HG03432 (cell line): Measurements from ENCODE around the gene LRRC15.

Experiments
- ATAC-seq: cut with Tn5 transposase; IDR thresholded peaks from one replicate; pipeline ENCODE4 v1.9.1; 2021; ENCODE audit warnings: mild to moderate bottlenecking, moderate library complexity; ENCODE audit not compliant: unreplicated experiment

LRRC15 gene

GRCh38 chr3:194320744-194321243 lies 48.7 kb downstream of the LRRC15 start:
- no peak for ATAC-seq

DNA sequence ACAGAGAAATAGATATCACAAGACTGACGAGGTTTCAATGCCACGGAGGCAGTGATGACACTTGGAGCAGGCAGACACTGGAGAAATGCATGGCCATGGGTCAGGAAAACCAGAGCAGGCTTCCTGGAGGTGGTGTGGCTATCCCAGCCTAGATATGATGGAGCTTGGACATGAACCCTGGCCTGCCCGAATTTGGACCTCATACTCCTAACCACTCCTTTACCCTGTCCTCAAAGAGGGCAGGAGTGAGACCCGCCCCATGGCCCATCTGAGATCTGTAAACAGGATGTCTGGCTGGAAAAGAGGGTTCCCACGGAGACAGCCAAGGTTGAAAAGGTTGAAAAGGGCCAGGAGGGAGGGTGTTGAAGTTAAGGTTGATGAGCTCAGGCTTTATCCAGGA lies 49.4 kb downstream of the LRRC15 start:
- ATAC-seq = no peak

DNA sequence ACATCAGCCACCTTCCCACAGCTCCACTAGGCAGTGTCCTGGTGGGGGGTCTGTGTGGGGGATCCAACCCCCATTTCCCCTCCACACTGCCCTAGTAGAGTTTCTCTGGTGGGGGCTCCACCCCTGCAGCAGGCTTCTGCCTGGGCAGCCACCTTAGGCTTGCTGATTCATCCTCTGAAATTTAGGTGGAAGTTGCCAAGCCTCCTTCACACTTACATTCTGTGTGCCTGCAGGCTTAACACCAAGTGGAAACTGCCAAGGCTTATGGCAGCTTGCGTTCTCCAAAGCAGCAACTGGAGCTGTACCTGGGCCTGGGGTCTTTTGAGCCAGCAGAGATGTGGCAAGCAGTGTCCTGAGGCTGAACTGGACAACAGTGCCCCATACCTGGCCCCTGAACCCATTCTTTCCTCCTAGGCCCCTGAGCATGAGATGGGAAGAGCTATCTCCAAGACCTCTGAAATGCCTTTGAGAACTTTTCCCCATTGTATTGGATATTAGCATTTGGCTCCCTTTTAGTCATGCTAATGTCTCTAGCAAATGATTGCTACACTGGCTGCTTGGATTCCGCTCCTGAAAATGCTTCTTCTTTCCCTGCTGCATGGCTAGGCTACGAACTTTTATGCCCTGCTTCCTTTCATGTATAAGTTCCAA lies 50.9 kb downstream of the LRRC15 start:
- ATAC-seq = no peak

DNA sequence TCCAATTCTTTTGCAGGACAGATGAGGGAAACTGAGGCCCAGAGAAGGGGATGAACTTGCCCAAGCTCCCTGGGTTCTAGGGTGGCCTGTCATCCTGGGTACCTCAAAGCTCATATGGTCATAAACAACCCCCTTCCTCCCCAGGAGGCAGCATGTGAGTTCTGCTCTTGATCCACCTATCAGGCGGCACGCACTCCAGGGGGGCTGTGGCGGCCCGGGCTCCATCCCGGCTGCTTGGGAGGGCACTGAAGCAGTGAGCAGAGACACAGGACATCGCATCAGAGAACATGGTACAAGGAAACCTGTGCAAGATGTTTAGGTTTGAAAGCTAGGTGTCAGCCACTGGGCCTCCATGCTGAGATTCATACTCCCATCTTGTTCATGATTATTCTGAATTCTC lies 52.6 kb downstream of the LRRC15 start:
- ATAC-seq = no peak

GRCh38 chr3:194315965-194316361 lies 53.6 kb downstream of the LRRC15 start:
- peak; percentile 27 for ATAC-seq

GRCh38 chr3:194315088-194315964 lies 54.2 kb downstream of the LRRC15 start:
- peak; percentile 90 for ATAC-seq

DNA sequence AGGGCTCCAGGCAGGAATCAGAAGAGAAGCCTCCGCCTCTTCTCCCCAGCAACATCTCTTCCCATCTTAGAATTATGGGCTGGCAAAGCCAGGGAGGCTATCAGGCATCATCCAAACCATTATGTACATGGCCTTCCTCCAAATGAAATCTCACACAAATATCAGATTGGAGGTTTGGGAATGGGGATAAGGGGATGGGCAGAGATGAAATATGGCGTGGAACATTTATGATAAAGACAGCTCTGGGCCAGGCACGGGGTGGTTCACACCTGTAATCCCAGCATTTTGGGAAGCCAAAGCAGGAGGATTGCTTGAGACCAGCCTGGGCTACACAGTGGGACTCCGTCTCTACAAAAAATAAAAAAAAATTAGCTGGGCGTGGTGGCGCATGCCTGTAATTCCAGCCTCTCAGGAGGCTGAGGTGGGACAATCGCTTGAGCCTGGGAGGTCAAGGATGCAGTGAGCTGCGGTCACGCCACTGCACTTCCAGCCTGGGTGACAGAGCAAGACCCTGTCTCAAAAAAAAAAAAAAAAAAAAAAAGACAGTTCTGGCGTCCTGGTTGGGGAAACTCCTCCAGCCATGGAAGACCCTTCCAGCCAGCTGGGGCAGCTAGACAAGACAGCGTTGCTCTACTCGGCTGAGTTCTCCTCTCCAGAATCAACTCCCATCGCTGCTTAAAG lies 55.0 kb downstream of the LRRC15 start:
- ATAC-seq = no peak

DNA sequence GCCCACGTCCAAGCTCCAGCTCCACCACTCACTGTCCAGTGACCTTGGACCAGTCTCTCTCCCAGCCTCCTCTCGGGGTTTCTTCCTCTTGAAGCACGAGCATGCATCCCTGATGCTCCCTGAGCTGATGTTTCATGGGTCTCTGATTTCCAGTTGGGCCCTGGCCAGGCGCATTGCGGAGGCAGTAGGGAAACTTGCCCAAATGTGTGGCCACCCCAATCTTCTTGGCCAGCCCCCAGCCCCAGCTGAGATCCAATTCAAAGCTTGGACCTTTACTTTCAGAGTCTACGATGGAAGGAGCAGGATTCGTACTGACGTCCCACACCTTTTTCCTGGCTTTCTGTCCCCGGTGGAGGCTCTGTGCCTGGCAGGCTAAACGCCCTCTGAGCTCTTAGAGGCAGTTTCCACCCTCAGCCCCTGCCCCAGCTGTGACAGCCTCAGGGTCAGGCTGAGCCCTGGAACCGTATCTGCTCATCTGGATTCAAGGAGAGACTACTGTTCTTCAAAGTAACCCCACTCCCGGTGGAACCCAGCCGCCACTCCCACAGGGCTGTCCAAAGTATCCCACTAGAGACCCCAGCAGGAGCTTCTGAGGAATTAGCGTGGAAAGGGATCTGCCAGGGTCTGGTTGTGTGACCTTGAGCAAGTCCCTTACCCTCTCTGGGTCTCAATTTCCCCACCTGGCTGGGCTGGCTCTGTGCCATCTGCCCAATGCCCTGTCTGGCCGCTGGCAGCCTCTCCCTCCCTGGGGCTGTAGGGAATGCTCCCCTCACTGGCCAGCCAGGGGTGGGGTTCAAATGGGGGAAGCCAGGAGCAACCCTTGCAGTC lies 55.8 kb downstream of the LRRC15 start:
- ATAC-seq = no peak

- ATAC-seq = no peak
Measured at GRCh38 chr3:194312743-194313281, 56.7 kb downstream of the LRRC15 start.

- ATAC-seq = no peak
Measured at GRCh38 chr3:194312186-194312742, 57.3 kb downstream of the LRRC15 start.

DNA sequence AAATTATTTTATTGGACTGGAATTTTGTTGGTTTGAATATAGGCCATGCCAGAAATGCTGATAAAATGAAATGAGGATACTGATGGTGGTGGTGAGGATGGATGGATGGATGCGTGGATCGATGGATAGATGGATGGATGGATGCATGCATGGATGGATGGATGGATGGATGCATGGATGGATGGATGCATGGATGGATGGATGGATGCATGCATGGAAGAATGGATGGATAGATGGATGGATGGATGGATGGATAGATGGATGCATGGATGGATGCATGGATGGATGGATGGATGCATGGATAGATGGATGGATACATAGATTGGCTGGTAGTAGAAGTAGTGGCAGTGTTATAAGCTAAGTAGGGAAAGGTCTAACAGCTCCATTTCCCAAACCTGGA lies 58.5 kb downstream of the LRRC15 start:
- ATAC-seq = no peak

GRCh38 chr3:194310060-194310835 lies 59.3 kb downstream of the LRRC15 start:
- ATAC-seq = no peak

GRCh38 chr3:194308601-194309449 lies 60.7 kb downstream of the LRRC15 start:
- peak; percentile 22 for ATAC-seq

GRCh38 chr3:194307849-194308248 lies 61.7 kb downstream of the LRRC15 start:
- ATAC-seq = no peak

DNA sequence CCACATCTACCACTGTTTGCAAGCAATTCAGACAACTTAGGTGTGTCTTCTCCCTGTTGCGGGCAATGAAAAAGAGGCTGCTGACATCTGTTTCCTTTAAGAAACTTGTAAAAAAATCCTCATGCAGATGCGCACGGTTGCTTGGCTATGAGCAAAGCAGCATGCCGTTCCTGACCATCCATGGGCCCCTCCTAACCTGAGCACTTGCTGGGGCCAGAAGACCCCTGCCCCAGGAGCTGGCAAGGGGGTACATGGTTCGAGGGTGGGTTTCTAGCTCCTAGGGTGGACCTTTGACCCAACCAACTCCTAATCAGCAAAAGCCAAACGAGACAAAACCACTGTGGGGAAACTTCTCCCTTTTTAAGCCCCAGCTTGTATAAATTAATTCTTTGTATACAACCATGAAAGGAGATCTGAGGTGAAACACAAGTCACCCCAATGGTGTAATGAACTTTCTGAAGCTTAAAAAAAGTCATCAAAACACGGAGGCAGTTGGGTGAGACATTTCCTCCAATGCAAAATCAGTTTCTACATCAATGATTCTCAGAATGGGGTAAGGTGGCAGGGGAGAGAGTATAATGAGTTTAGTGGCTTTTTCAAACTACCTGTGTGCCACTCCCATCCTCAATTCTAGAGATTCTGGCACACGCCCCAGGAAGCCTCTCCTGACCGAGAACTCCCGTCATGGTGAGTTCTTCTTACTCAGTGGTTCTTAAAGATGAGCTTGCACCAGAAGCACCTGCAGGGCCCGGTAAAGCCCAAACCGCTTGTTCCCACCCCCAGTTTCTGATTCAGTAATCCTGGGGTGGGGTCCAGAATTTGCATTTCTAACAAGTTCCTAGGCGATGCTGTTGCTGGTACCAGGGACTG lies 62.5 kb downstream of the LRRC15 start:
- peak; percentile 58 for ATAC-seq

DNA sequence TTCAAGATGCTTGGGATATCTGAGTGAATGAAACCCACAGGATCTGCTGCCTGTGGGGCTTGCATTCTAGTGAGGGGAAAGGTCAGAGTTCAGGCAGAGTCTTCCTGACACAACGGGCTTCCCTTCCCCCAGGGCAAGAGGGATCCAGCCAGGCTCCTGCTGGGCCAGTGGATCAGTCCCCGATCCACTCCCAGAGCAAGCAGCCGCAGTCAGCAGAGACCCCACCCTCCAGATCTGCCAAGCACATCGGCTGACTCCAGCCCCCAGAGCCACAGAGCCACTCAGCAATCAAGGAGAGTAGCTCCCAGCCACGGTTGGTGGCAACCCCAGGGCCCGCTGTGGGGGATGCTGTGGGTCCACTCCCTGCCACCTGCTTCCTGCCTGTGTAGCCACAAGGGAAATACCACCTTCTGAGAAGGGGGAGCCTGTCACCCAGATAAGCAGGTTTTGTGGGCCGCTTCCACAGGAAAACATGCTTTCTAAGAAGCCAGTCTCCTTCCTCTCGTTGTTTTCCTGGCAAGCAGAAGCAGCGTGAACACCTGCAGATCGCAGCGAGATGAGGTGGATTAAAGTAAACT lies 63.3 kb downstream of the LRRC15 start:
- ATAC-seq = peak; percentile 53
